ENCODE measurements around the gene SPSB3.
"Not testable (repeated sequence)": the region's sequence is repeated elsewhere in the genome, so short reads cannot be mapped to it uniquely, and the experiment has no call there.

The SPSB3 gene

DNA sequence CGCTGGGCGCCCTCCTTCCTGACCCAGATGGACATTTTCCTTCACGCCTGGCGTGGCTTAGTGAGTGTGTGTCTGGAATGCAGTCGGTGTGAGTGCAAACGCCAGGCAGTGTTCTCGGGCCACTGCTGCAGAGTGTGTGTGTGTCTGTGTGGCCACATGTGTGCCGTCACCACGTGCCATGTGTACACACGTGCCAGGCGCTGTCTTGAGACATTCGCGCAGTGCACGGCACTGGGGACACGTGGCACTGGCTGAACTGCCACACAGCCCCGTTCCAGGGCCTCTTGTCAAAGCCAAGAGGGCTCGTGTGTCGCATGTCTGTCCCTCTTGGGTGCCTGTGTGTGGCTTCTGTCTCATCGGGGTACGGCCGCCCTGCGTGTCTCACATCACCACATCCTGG is 47.6 kb downstream of the SPSB3 start:
- DNase-seq, result no peak

GRCh38 chr16:1734123-1734522 is 48.2 kb downstream of the SPSB3 start:
- no peak for DNase-seq

DNA sequence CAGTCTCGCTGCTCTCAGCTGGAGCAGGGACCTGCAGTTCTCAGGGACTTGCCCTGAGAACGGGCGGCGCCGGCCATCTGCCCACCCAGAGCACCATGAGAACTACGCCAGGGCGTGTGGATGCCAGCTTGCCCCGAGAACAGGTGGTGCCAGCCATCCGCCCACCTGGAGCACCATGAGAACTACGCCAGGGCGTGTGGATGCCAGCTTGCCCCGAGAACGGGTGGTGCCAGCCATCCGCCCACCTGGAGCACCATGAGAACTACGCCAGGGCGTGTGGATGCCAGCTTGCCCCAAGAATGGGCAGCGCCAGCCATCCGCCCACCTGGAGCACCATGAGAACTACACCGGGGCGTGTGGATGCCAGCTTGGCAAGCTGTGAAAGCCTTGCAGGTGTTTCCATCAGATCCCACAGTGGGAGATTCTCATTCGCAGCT is 49.8 kb downstream of the SPSB3 start:
- not testable (repeated sequence) for DNase-seq

DNA sequence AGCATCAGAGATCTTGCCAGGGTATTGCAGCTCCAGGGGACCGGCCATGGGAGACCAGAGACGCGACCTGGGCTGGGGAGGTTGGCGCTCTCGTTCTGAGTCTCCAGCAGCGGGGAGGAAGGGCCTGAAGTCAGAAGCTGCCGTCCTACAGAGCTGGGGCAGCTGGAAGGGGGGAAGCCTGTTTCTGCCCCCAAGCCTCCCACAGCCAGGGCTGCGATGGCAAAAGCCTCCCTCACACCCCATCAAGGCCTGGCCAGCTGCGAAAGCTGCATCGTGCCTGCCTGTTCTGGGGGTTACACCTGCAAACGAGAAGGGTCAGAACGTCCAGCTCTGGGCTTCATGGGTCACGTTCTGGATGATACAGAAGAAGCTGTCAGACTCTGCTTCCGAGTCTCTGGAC is 50.3 kb downstream of the SPSB3 start:
- no peak for DNase-seq

GRCh38 chr16:1731603-1732002 is 50.8 kb downstream of the SPSB3 start:
- DNase-seq, result no peak

- no peak for DNase-seq
Measured at GRCh38 chr16:1731073-1731472, 51.3 kb downstream of the SPSB3 start.

DNA sequence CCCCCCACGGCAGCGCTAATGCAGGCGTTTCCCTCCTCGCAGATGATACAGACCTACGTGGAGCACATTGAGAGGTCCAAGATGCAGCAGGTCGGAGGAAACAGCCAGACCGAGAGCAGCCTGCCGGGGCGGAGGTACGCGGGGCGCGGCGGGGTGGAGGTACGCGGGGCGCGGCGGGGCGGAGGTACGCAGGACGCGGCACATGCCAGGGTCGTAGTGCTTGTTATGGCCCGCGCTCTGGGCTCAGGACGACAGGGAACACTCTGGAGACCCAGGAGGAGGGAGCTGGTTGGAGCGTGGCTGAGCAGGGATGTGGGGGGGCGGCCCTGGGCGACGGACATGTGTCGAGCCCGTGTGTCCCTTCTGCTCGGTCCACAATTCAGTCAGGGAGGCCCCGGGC is 52.9 kb downstream of the SPSB3 start:
- DNase-seq, result no peak

DNA sequence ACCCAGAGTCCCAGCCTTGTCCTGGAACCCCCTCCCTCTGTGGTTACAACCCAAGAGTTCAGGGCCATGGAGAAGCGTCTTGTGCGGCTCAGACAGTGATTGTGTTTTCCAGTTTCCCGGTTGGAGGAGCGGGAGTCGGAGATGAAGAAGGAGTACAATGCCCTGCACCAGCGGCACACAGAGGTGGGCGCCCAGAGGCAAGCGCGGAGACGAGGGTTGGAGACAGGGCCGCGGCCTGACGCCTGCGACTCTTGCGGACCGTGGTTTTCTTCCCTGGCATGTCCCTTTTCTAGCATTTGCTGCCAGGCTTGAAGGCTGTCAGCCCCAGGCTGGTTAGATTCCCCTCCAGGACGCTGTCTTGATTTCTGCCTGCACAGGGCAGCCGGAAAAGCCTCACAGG is 53.3 kb downstream of the SPSB3 start:
- no peak for DNase-seq

GRCh38 chr16:1727651-1728624 is 54.4 kb downstream of the SPSB3 start:
- DNase-seq, result no peak

Measured in NCI-H1436 (cell line).